Left lung (tissue), 10 donors: Measurements from ENCODE around the gene CSTB. TPM values are rescaled to one million over a fixed set of nuclear protein-coding genes. Genes with fewer than 3 reads are reported as not detected.

Experiments
- ATAC-seq: fragments of 200-7000 bp; cut with Tn5 transposase; one replicate; pipeline ENCODE4 v1.9.1; 2020; ENCODE audit warnings: moderate library complexity
- DNase-seq, 4 donors: peaks; one replicate each; pipeline ENCODE4 v3.0.0-alpha.2; 2013 to 2020
- H3K27ac ChIP-seq, 2 donors: fragments of 200-600 bp; sonication (generic) in 1 of 2; one replicate each; pipeline versions ENCODE4 v1.5.0 to v1.8.0; 2020 to 2021
- H3K27me3 ChIP-seq, 2 donors: fragments of 200-600 bp; sonication (generic) in 1 of 2; one replicate each; pipeline versions ENCODE4 v1.5.0 to v1.8.0; 2020 to 2021
- H3K36me3 ChIP-seq, 2 donors: fragments of 200-600 bp; sonication (generic) in 1 of 2; one replicate each; pipeline versions ENCODE4 v1.5.0 to v1.8.0; 2020 to 2021
- H3K4me1 ChIP-seq, 2 donors: fragments of 200-600 bp; one replicate each; pipeline ENCODE4 v1.8.0; 2021
- H3K4me3 ChIP-seq, 2 donors: fragments of 200-600 bp; sonication (generic) in 1 of 2; one replicate each; pipeline versions ENCODE4 v1.5.0 to v1.8.0; 2020 to 2021; ENCODE audit warnings: mild to moderate bottlenecking in 1 of 2
- H3K9me3 ChIP-seq, 2 donors: fragments of 200-600 bp; sonication (generic) in 1 of 2; one replicate each; pipeline versions ENCODE4 v1.5.0 to v1.8.0; 2020 to 2021
- CTCF ChIP-seq, 2 donors: fragments of 200-600 bp; sonication (generic) in 1 of 2; IDR thresholded peaks; one replicate each; pipeline versions ENCODE4 v1.5.0 to v1.8.0; 2021; ENCODE audit warnings: antibody characterized with exemption in 2 of 2
- intact Hi-C, 2 donors: fragments of 100-400 bp; cut with DNase I; formaldehyde crosslinking; loops; one replicate each; pipeline versions ENCODE4 v1.11.2 to v1.14.2; 2022
- polyA plus RNA-seq, 6 donors: library from polyadenylated mRNA; unstranded; fragments of 120-200 nt; gene quantifications; one replicate each; pipeline ENCODE4 v1.2.1, GENCODE V29; 2013; ENCODE audit not compliant: insufficient read length in 6 of 6
- total RNA-seq, 2 donors: library from RNA; stranded (reverse); fragmentation: NEBNext Ultra II Directional; extraction: Animal tissue kit (Norgen Biotek cat#: 25700); gene quantifications; one replicate each; pipeline ENCODE4 v1.2.1, GENCODE V29; 2021
- donor health status: DM: no; HTN: yes; CAD: no.
- donor health status: DM: no; HTN: no; CAD: no.

Gene CSTB
- total and polyA plus RNA-seq, 8 donors: 36.5 to 133 (median 37.8) TPM

- no peak for ATAC-seq
- TF ChIP-seq CTCF (IDR thresholded peaks at IDR 0.05): no peak
- Histone ChIP-seq H3K9me3 (no peaks in the 10 kb centered on the region), H3K27me3 (no peaks in the 10 kb centered on the region), H3K36me3 (peaks cover 0 to 81% of the 10 kb centered on the region in 2 donors), H3K4me3 (no peak overlapping the region), H3K27ac (no peak overlapping the region), H3K4me1 (peaks cover 0 to 26% of the 10 kb centered on the region in 2 donors)
- intact Hi-C loops: no loop called here
- DNase-seq: no peak
Measured at GRCh38 chr21:43761886-43762285, 14.2 kb downstream of the CSTB start.

- no peak for DNase-seq
- no peak for TF ChIP-seq CTCF (IDR thresholded peaks at IDR 0.05)
- Histone ChIP-seq H3K36me3 (peaks cover 0 to 95% of the 10 kb centered on the region in 2 donors), H3K27ac (no peak overlapping the region), H3K4me3 (no peak overlapping the region), H3K4me1 (peaks cover 0 to 31% of the 10 kb centered on the region in 2 donors), H3K27me3 (no peaks in the 10 kb centered on the region), H3K9me3 (no peaks in the 10 kb centered on the region)
- ATAC-seq: no peak
- intact Hi-C loops: no loop called here
Measured at GRCh38 chr21:43760391-43760958, 15.6 kb downstream of the CSTB start.

GRCh38 chr21:43759651-43760050 lies 16.5 kb downstream of the CSTB start:
- Histone ChIP-seq H3K27me3 (no peaks in the 10 kb centered on the region), H3K9me3 (no peaks in the 10 kb centered on the region), H3K4me3 (no peak overlapping the region), H3K4me1 (peaks cover 0 to 31% of the 10 kb centered on the region in 2 donors), H3K36me3 (peaks cover 0 to 97% of the 10 kb centered on the region in 2 donors), H3K27ac (no peak overlapping the region)
- TF ChIP-seq CTCF (IDR thresholded peaks at IDR 0.05): no peak
- intact Hi-C loops: no loop called here
- ATAC-seq (no peak), DNase-seq (no peak)

GRCh38 chr21:43758811-43759210 lies 17.3 kb downstream of the CSTB start:
- H3K36me3 ChIP-seq: peaks cover 0 to 100% of the 10 kb centered on the region in 2 donors
- no peaks in the 10 kb centered on the region for H3K27me3 ChIP-seq
- no peak for DNase-seq
- peak overlapping the region in 1 of 2 donors; percentile 81 for H3K27ac ChIP-seq
- intact Hi-C loops: no loop called here
- no peak for TF ChIP-seq CTCF (IDR thresholded peaks at IDR 0.05)
- H3K4me1 ChIP-seq: peaks cover 0 to 31% of the 10 kb centered on the region in 2 donors
- no peaks in the 10 kb centered on the region for H3K9me3 ChIP-seq
- no peak overlapping the region for H3K4me3 ChIP-seq
- ATAC-seq: no peak

GRCh38 chr21:43758111-43758641 lies 17.9 kb downstream of the CSTB start:
- intact Hi-C loops: no loop called here
- H3K27ac ChIP-seq: peak overlapping the region in 1 of 2 donors; percentile 81
- peaks cover 0 to 100% of the 10 kb centered on the region in 2 donors for H3K36me3 ChIP-seq
- TF ChIP-seq CTCF (IDR thresholded peaks at IDR 0.05): no peak
- H3K9me3 ChIP-seq: no peaks in the 10 kb centered on the region
- peak; percentile 49 for ATAC-seq
- H3K4me1 ChIP-seq: peaks cover 0 to 31% of the 10 kb centered on the region in 2 donors
- no peaks in the 10 kb centered on the region for H3K27me3 ChIP-seq
- no peak for DNase-seq
- H3K4me3 ChIP-seq: no peak overlapping the region
